Effector memory CD8-positive, alpha-beta T cell (primary cell): ENCODE data around the gene NOTCH3.

Experiments
- ATAC-seq: fragments of 150-1000 bp; cut with Tn5 transposase; replicated peaks from 2 replicates; pipeline ENCODE4 v1.10.0; 2021; ENCODE audit warnings: mild to moderate bottlenecking, moderate library complexity
- DNase-seq, 3 experiments: peaks; one replicate each; pipeline ENCODE4 v3.0.0; 2021
- H3K27ac Mint-ChIP-seq, 2 donors: one replicate each; pipeline ENCODE4 v1.8.0; 2022; ENCODE audit warnings: mild to moderate bottlenecking in 2 of 2, mixed read lengths in 2 of 2, moderate library complexity in 2 of 2
- H3K27me3 Mint-ChIP-seq, 2 donors: one replicate each; pipeline ENCODE4 v1.8.0; 2022; ENCODE audit warnings: mixed read lengths in 2 of 2
- H3K36me3 Mint-ChIP-seq: one replicate; pipeline ENCODE4 v1.8.0; 2022; ENCODE audit warnings: mild to moderate bottlenecking, moderate library complexity, mixed read lengths; ENCODE audit not compliant: insufficient read depth
- H3K4me1 Mint-ChIP-seq, 2 donors: one replicate each; pipeline ENCODE4 v1.8.0; 2022; ENCODE audit warnings: low read depth in 2 of 2, mixed read lengths in 2 of 2
- H3K4me3 Mint-ChIP-seq, 2 donors: one replicate each; pipeline ENCODE4 v1.8.0; 2022; ENCODE audit warnings: mild to moderate bottlenecking in 2 of 2, mixed read lengths in 2 of 2, moderate library complexity in 2 of 2
- H3K9me3 Mint-ChIP-seq, 2 donors: one replicate each; pipeline ENCODE4 v1.8.0; 2022; ENCODE audit warnings: mixed read lengths in 2 of 2

NOTCH3 gene

DNA sequence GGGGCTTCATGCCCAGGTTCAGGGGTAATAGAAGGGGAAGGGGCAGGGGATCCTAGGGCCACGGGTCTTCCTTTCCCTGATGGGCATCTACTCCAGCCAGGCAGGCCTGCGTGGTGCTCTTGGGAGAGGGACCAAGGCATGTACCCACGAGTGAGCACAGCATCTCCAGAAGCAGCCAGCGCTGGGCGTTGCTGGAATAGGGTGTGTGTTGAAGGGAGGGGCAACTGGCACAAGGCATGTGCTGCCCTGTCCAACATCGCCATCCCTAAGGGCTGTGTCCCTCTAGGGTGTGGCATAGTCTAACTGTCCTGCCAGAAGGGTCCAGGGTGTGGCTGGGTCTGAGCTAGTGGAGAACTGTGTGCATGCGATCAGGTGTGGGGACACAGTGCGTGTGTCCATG, 2.9 kb downstream of the NOTCH3 start:
- Mint-ChIP-seq H3K36me3 (no peaks in the 10 kb centered on the region), H3K27me3 (peaks cover 66 to 87% of the 10 kb centered on the region in 2 donors), H3K9me3 (no peaks in the 10 kb centered on the region), H3K27ac (no peak overlapping the region), H3K4me1 (peaks cover 9 to 15% of the 10 kb centered on the region in 2 donors), H3K4me3 (no peak overlapping the region)
- ATAC-seq, result no peak
- no peak for DNase-seq

GRCh38 chr19:15197275-15197941, 3.4 kb downstream of the NOTCH3 start:
- H3K4me3 Mint-ChIP-seq, result no peak overlapping the region
- ATAC-seq (peak; percentile 7), DNase-seq (no peak)
- H3K36me3 Mint-ChIP-seq, result no peaks in the 10 kb centered on the region
- H3K4me1 Mint-ChIP-seq, result peaks cover 9 to 15% of the 10 kb centered on the region in 2 donors
- H3K27ac Mint-ChIP-seq, result no peak overlapping the region
- no peaks in the 10 kb centered on the region for H3K9me3 Mint-ChIP-seq
- H3K27me3 Mint-ChIP-seq, result peaks cover 67 to 87% of the 10 kb centered on the region in 2 donors

- Mint-ChIP-seq H3K27ac (no peak overlapping the region), H3K27me3 (peaks cover 67 to 87% of the 10 kb centered on the region in 2 donors), H3K4me3 (no peak overlapping the region), H3K36me3 (no peaks in the 10 kb centered on the region), H3K4me1 (peaks cover 9 to 15% of the 10 kb centered on the region in 2 donors), H3K9me3 (no peaks in the 10 kb centered on the region)
- DNase-seq (no peak), ATAC-seq (no peak)
These were observed 4.3 kb downstream of the NOTCH3 start for GRCh38 chr19:15196360-15197005.

- no peaks in the 10 kb centered on the region for H3K9me3 Mint-ChIP-seq
- peak overlapping the region; percentile 10 to 61 for H3K4me3 Mint-ChIP-seq
- H3K27me3 Mint-ChIP-seq, result peaks cover 66 to 83% of the 10 kb centered on the region in 2 donors
- ATAC-seq (peak; percentile 33), DNase-seq (no peak)
- H3K4me1 Mint-ChIP-seq, result peaks cover 9 to 15% of the 10 kb centered on the region in 2 donors
- no peaks in the 10 kb centered on the region for H3K36me3 Mint-ChIP-seq
- H3K27ac Mint-ChIP-seq, result no peak overlapping the region
These were observed 5.1 kb downstream of the NOTCH3 start for GRCh38 chr19:15195371-15196334.

DNA sequence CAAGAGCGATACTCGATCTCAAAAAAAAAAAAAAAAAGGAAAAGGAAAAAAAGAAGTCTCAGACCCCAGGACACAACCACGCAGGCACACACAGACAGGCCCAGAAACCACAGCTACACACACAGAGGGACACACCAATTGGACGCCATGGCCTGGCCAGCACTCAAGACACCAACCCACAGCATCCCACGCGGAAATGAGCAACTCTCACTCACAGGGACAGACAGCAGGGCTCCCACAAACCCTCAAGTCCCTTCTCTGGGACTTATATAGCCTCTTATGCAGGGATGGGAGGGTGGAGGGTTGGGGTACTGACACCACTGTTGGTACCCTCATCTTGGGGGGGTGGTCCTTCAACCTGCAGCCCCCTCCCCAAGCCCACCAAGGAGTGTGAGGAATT, 5.9 kb downstream of the NOTCH3 start:
- Mint-ChIP-seq H3K4me1 (peaks cover 9 to 15% of the 10 kb centered on the region in 2 donors), H3K36me3 (no peaks in the 10 kb centered on the region), H3K27me3 (peaks cover 66 to 83% of the 10 kb centered on the region in 2 donors), H3K27ac (no peak overlapping the region), H3K9me3 (no peaks in the 10 kb centered on the region), H3K4me3 (peak overlapping the region; percentile 18 to 61)
- DNase-seq, result no peak
- no peak for ATAC-seq

DNA sequence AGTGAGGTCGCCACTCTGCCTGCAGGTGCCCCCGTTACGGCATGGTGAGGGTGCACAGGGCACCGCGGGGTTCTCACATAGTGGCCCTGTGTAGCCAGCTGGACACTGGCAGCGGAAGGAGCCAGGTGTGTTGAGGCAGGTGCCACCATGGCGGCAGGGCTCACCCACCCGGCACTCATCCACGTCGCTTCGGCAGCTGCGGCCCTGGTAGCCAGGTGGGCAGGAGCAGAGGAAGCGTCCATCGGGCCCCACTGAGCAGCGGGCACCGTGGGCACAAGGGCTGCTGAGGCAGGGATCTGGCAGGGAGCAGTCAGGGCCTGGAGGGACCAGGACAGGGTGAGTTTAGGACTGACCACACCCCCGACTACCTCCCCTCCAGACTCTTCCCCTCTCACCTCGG, 8.8 kb downstream of the NOTCH3 start:
- Mint-ChIP-seq H3K4me3 (no peak overlapping the region), H3K27ac (no peak overlapping the region), H3K4me1 (peaks cover 5 to 9% of the 10 kb centered on the region in 2 donors), H3K9me3 (no peaks in the 10 kb centered on the region), H3K27me3 (peaks cover 41 to 60% of the 10 kb centered on the region in 2 donors), H3K36me3 (no peaks in the 10 kb centered on the region)
- DNase-seq (no peak), ATAC-seq (no peak)

GRCh38 chr19:15191514-15191913, 9.3 kb downstream of the NOTCH3 start:
- H3K9me3 Mint-ChIP-seq, result no peaks in the 10 kb centered on the region
- no peaks in the 10 kb centered on the region for H3K36me3 Mint-ChIP-seq
- no peak for ATAC-seq
- H3K4me1 Mint-ChIP-seq, result peaks cover 5 to 9% of the 10 kb centered on the region in 2 donors
- DNase-seq, result no peak
- H3K27ac Mint-ChIP-seq, result no peak overlapping the region
- peaks cover 37 to 55% of the 10 kb centered on the region in 2 donors for H3K27me3 Mint-ChIP-seq
- no peak overlapping the region for H3K4me3 Mint-ChIP-seq

- DNase-seq, result no peak
- Mint-ChIP-seq H3K9me3 (no peaks in the 10 kb centered on the region), H3K36me3 (no peaks in the 10 kb centered on the region), H3K27ac (no peak overlapping the region), H3K27me3 (peaks cover 24 to 57% of the 10 kb centered on the region in 2 donors), H3K4me3 (no peak overlapping the region), H3K4me1 (peaks cover 0 to 2% of the 10 kb centered on the region in 2 donors)
- ATAC-seq, result no peak
These were observed 11.9 kb downstream of the NOTCH3 start for GRCh38 chr19:15188851-15189250.

DNA sequence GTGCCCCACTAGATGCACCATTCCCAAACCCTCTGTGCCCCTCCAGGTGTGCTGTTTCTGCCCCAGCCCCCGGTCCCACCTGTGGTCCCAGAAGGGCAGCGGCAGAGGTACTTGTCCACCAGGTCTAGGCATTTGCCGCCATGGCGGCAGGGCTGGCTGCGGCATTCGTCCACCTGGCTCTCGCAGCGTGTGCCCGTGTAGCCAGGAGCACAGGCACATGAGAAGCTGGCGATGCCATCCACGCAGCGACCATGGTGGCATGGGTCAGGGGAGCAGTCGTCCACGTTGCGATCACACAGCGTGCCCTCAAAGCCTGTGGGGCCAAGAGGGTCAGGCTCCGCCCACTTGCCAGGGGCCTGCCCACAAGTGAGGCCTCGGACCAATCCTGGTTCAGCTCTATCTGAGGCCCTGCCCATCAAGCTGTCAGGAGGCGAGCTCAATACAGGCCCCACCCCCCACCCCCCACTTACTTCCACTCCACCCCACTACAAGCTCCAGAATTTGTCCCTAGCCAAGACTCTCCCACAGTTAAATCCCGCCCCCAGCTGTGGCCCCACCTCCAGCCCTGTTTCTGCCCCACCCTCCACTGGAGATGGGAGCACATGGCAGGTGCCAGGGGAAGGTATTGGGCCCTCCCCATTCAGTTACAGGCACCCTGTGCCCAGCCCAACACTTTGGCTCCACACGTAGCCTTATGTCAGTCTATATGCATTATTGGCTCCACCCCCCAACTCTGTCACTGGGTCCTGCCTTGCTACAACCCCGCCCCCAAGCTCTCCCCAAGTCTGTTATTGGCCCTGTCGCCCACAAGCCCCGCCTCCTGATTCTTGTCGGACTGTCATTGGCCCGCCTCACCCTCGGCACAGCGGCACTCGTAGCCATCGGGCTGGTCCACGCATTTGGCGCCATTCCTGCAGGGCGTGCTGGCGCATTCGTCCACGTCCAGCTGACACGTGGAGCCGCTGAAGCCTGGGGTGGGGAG, 13.5 kb downstream of the NOTCH3 start:
- Mint-ChIP-seq H3K9me3 (no peaks in the 10 kb centered on the region), H3K27ac (no peak overlapping the region), H3K4me1 (peaks cover 0 to 2% of the 10 kb centered on the region in 2 donors), H3K4me3 (no peak overlapping the region), H3K36me3 (no peaks in the 10 kb centered on the region), H3K27me3 (peaks cover 12 to 42% of the 10 kb centered on the region in 2 donors)
- ATAC-seq (no peak), DNase-seq (no peak)

DNA sequence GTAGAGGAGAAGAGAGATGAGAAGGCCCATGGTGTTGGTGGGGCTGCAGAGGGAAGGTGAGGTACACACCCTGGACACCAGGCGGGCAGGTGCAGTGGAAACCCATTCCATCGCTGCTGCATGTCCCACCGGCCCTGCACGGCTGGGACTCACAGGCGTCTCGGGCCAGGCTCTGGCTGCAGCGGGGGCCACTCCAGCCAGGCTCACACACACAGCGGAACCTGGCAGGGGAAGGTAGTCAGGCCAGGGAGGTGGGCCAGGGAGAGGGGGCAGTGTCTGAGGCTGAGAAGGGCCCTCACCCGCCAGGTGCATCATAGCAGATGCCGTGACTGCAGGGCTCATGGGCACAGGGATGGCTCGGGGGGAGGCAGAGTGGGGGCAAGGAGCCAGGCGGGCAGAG, 15.6 kb downstream of the NOTCH3 start:
- no peak for ATAC-seq
- Mint-ChIP-seq H3K36me3 (peaks cover 3% of the 10 kb centered on the region), H3K9me3 (no peaks in the 10 kb centered on the region), H3K4me1 (peaks cover 0 to 5% of the 10 kb centered on the region in 2 donors), H3K4me3 (no peak overlapping the region), H3K27ac (no peak overlapping the region), H3K27me3 (peaks cover 5 to 35% of the 10 kb centered on the region in 2 donors)
- DNase-seq, result no peak

- Mint-ChIP-seq H3K9me3 (no peaks in the 10 kb centered on the region), H3K4me3 (no peak overlapping the region), H3K4me1 (peaks cover 0 to 6% of the 10 kb centered on the region in 2 donors), H3K27me3 (peaks cover 9 to 39% of the 10 kb centered on the region in 2 donors), H3K27ac (no peak overlapping the region), H3K36me3 (peaks cover 3% of the 10 kb centered on the region)
- ATAC-seq (no peak), DNase-seq (no peak)
These were observed 16.0 kb downstream of the NOTCH3 start for GRCh38 chr19:15184776-15185175.

DNA sequence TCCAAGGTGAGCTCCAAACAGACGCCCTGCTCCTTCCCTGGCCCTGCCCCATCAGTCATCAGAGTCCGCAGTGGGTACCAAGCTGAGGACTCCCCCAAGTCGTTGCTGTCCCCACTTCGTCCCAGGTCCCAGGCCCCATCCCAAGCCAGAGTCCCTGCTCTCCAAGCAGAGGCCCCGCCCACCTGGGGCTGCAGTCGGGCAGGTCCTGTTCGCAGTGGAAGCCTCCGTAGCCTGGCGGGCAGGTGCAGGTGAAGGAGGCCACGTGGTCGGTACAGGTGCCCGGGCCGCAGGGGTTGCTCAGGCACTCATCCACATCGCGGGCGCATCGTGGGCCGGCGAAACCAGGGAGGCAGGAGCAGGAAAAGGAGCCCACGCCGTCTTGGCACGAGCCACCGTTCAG, 19.4 kb downstream of the NOTCH3 start:
- Mint-ChIP-seq H3K27ac (no peak overlapping the region), H3K27me3 (peaks cover 13 to 56% of the 10 kb centered on the region in 2 donors), H3K36me3 (peaks cover 3% of the 10 kb centered on the region), H3K4me1 (peaks cover 0 to 11% of the 10 kb centered on the region in 2 donors), H3K4me3 (no peak overlapping the region), H3K9me3 (no peaks in the 10 kb centered on the region)
- DNase-seq (no peak), ATAC-seq (no peak)
